Muscle of arm (tissue), 12 donors: ENCODE measurements around the gene CALM3. TPM values are rescaled to one million over a fixed set of nuclear protein-coding genes. Genes with fewer than 3 reads are reported as not detected.

Experiments used
- DNase-seq: peaks from one replicate; pipeline ENCODE4 v3.0.0-alpha.2; 2013
- polyA plus RNA-seq, 12 donors: library from polyadenylated mRNA; unstranded; fragments of 120-200 nt; gene quantifications; one replicate each; pipeline ENCODE4 v1.2.1, GENCODE V29; 2013; ENCODE audit not compliant: insufficient read length in 12 of 12

CALM3 gene
- polyA plus RNA-seq, 12 donors = 165 to 381 (median 230) TPM

DNA sequence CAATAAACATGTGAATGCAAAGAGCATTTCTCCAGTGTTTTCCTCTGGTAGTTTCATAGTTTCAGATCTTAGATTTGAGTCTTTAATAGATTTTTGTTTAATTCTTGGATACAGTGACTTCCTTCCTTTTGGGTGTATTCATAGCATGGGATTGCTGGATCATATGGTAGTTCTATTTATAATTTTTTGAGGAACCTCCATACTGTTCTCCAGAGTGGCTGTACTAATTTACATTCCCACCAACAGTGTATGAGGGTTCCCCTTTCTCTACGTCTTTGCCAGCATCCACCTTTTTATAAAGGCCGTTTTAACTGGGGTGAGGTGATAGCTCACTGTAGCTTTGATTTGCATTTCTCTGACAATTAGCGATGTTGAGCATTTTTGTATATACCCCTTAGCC, 9.3 kb upstream of the CALM3 start:
- DNase-seq = no peak

- no peak for DNase-seq
These were observed 5.1 kb upstream of the CALM3 start for GRCh38 chr19:46596008-46596407.

GRCh38 chr19:46598372-46598917, 2.7 kb upstream of the CALM3 start:
- no peak for DNase-seq

DNA sequence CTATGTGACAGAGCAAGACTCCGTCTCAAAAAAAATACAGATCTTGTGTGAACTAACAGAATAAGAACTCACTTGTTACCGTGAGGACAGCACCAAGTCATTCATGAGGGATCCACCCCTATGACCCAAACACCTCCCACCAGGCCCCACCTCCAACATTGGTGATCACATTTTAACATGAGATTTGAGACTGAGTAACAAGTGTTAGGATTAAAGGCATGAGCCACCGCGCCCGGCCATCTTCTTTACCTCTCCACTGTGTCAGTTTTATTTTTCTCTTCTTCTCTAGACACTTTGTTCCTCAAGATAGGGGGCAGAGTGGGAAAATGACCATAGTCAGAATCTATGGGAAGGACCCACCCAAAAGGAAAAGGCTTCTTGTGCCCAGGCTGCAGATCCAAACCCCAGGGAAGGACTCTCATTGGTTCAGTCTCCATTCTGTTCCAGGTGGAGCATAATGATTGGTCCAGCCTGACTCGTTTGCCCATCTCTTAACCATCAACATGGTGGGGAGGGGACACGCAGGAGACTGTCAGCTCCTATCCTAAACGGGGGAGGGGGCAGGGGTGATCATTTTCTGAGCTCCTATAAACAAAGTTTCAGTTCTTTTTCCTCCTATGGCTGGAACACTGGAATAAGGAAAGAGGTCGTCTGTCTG, 1.3 kb upstream of the CALM3 start:
- no peak for DNase-seq

- peak; percentile 99 for DNase-seq
These were observed 479 bp upstream of the CALM3 start for GRCh38 chr19:46600384-46601317.

DNA sequence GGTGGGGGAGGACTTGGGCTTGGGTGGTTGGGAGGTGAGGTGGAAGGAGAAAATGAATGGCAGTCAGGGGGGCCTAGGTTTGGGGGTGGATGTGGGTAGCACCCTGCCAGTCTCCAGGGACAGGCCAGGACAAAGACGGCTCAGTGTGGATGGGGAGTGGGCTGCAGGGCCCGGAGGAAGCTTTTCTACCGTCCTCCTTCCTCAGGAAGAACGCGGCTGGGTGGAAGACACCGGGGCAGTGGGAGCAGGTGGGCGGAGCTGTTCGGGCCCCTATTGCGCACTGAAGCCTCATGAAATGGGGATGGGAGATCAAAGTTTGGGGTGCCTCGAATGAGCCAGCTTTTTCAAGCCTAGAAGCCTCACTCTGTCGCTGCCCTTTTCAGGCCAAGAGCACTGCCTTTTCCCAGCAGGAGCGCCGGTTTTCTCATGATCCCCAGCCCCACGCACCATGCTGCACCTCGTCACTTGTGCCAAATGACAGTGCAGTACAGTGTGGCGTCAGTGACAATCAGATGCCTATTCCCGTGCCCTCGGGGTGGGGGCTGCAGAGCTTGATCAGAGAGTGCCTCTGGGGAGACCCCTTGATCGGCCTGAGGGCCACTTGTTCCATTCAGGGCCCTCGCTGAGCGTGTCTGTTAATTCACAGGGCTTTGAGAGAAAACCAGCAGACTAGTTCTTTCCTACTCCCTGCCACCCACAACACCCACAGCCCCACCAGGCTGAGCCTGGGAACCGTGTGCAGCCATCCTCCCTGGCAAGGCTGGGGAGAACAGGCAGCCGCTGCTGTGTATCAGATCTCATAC, 1.5 kb downstream of the CALM3 start:
- no peak for DNase-seq

DNA sequence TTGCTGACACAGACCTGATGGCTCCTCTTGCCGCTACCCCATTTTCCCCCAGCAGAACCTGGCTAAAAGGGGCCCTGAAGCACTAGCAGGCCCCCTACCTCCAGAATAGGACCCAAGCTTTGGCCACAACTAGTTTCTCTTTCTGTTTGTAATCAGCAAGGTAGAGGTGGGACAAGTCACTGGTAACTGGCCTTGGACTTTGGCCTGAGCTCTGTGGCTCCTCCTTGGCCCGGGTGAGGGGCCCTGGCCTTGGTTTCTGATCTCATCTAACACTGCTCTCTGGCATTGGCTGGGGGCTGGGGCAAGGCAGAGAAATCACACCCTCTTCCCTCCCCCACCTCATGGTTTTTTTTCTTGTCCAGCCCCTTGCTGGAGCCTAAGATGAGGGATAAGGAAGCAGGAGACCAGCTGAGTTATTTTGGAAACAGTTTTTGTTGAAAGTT, 2.1 kb downstream of the CALM3 start:
- DNase-seq = no peak

GRCh38 chr19:46603752-46604231, 2.7 kb downstream of the CALM3 start:
- DNase-seq = no peak

GRCh38 chr19:46604781-46605355, 3.7 kb downstream of the CALM3 start:
- no peak for DNase-seq

DNA sequence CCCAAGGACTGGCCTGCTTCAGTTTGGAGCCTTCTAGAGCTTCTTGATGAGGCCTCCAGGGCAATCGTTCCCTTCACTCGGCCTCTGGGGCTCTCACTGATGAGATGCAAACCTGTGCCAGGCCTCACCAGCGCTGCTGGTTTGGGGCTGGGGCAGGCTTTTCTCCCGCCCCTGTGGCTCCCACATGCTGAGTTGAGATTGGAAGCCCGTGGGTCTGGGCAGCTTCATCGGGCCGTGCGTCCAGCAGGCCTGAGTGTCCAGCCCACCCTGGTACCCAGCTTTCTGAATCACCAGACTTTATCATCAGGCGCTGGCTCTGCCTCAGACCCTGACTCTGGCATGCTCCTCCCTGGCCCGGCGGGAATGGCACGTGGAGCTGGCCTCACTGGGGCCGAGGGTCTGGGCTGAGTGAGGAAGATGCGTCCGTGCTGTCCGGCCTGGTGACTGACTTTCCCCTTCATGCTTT, 4.3 kb downstream of the CALM3 start:
- no peak for DNase-seq

DNA sequence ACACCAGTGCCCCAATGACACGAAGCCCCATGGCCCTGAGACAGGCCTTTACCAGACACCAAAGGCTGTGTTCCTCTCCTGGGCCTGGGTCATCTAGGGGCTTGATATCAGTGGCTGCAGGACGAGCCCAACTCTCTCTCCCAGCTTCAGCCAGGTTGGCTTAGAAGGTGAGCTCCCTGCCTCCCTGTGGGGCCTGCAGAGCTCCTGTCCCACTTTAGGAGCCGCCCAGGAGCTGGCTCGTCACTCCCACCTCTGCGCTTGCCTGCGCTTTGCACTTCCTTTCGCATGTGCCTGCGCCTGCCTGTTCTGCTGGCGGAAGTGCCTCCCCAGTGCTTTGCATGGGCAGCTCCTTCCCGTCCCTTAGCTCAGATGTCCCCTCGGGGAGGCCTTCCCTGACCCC, 4.9 kb downstream of the CALM3 start:
- no peak for DNase-seq

- DNase-seq = no peak
These were observed 5.7 kb downstream of the CALM3 start for GRCh38 chr19:46606681-46607447.

DNA sequence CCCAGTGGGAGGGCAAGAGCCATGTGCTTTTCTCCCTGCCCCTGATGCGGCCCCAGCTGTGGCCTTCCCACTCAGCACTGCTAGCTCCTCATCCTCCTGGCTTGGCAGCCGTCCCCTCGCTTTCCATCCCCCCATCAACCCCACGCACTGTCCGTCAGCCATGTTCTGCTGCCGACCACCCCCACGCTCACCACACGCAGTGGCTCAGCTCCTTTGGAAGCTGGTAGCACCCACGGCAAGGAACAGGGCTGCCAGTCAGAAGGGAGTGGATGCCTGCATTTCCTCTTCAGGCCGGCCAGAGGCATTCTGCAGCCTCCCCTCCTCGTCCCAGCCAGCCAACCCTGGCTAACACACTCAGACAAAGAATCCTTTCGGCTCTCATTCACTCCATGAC, 6.3 kb downstream of the CALM3 start:
- DNase-seq = no peak

- DNase-seq = no peak
These were observed 7.0 kb downstream of the CALM3 start for GRCh38 chr19:46608178-46608577.

- DNase-seq = no peak
These were observed 7.6 kb downstream of the CALM3 start for GRCh38 chr19:46608581-46609345.

- no peak for DNase-seq
These were observed 8.6 kb downstream of the CALM3 start for GRCh38 chr19:46609511-46610412.

DNA sequence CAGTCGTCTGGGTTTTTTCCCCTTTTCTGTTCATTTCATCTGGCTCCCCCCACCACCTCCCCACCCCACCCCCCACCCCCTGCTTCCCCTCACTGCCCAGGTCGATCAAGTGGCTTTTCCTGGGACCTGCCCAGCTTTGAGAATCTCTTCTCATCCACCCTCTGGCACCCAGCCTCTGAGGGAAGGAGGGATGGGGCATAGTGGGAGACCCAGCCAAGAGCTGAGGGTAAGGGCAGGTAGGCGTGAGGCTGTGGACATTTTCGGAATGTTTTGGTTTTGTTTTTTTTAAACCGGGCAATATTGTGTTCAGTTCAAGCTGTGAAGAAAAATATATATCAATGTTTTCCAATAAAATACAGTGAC, 9.3 kb downstream of the CALM3 start:
- DNase-seq = no peak

DNA sequence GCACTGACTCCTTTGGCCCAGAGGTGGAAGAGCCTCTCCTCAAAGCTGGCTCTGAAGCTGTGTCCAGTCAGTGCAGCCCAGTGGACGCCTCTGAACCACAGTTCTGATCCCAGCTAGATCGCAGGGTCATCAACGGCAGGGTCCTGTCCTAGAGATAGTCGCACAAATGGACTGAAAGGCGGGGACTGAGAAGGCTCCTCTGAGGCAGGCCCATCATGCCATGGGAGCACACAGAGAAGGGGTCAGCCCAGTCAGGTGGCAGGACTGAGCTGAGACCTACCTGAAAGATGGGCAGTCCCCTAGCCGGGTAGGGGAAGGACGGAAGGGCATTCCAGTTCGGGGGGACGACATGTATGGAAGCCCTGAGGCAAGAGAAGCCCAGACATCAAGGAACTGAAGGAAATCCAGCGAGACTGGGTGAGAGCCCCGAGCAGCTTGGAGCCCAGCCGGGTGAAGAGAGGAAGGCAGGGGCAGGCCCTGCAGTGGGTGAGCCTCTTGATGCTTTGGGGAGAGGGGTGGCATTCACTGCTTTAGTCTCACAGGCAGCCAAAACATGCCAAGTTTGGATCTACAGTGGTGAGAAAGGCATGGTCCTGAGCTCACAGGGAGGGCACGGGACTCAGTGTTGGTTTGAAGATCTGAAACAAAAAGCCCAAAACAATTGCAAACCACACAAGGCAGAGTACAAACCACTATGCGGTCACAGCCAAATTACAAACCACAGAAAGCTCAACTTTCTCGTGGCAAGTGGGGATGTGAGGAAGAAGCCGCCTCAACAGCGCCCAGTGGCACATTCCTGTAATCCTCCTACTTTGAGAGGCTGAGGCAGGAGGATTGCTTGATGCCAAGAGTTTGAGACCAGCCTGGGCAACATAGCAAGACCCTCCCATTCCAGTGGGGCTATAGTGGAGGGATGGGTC, 10.0 kb downstream of the CALM3 start:
- DNase-seq = no peak
